Uterus (tissue), 4 donors: ENCODE data around the gene NYAP1. TPM values are rescaled to one million over a fixed set of nuclear protein-coding genes. Genes with fewer than 3 reads are reported as not detected.
"Not testable (repeated sequence)": the region's sequence is repeated elsewhere in the genome, so short reads cannot be mapped to it uniquely, and the experiment has no call there.

ENCODE experiments used
- DNase-seq, 2 donors: peaks; one replicate each; pipeline ENCODE4 v3.0.0-alpha.2; 2019 to 2020
- H3K27ac ChIP-seq, 2 donors: fragments of 200-600 bp; sonication (generic); 1 replicate in 1 of 2; 2 replicates in 1 of 2; pipeline ENCODE4 v1.5.1; 2016 to 2018
- H3K27me3 ChIP-seq, 2 donors: fragments of 200-600 bp; sonication (generic); one replicate each; pipeline ENCODE4 v1.5.1; 2018 to 2019; ENCODE audit warnings: control low read depth in 1 of 2
- H3K36me3 ChIP-seq, 2 donors: fragments of 200-600 bp; sonication (generic); one replicate each; pipeline ENCODE4 v1.5.1; 2019; ENCODE audit warnings: control low read depth in 1 of 2
- H3K4me1 ChIP-seq, 2 donors: fragments of 200-600 bp; sonication (generic); one replicate each; pipeline ENCODE4 v1.5.1; 2018 to 2019; ENCODE audit warnings: control low read depth in 1 of 2
- H3K4me3 ChIP-seq, 2 donors: fragments of 200-600 bp; sonication (generic); 1 replicate in 1 of 2; 2 replicates in 1 of 2; pipeline ENCODE4 v1.5.1; 2018 to 2019; ENCODE audit warnings: mild to moderate bottlenecking in 1 of 2
- H3K9me3 ChIP-seq, 2 donors: fragments of 200-600 bp; sonication (generic); one replicate each; pipeline ENCODE4 v1.5.1; 2019; ENCODE audit warnings: control low read depth in 1 of 2
- CTCF ChIP-seq, 4 experiments: fragments of 200-600 bp in 2 of 4; fragments of 450-650 bp in 2 of 4; sonication (generic) in 2 of 4; IDR thresholded peaks; one replicate each; pipeline ENCODE4 v1.5.1; 2016 to 2019; ENCODE audit warnings: antibody characterized with exemption in 4 of 4, mild to moderate bottlenecking in 2 of 4, moderate library complexity in 1 of 4
- POLR2A ChIP-seq, 2 donors: fragments of 450-650 bp; IDR thresholded peaks; one replicate each; pipeline ENCODE4 v1.6.1; 2016; ENCODE audit warnings: antibody characterized with exemption in 2 of 2, mild to moderate bottlenecking in 1 of 2, moderate library complexity in 1 of 2
- intact Hi-C: fragments of 100-400 bp; cut with DNase I; formaldehyde crosslinking; loops from one replicate; pipeline ENCODE4 v1.15.1; 2023; ENCODE audit warnings: low total_unique reads
- total RNA-seq, 4 donors: library from RNA; depleted of rRNA in 3 of 4; stranded (reverse); fragments of >200 nt in 3 of 4; gene quantifications; one replicate each; pipeline versions ENCODE4 v1.1.0 to v1.2.4, GENCODE V29; 2014 to 2023
- donor health status: DM: yes; HTN: yes; CAD: no.

Gene NYAP1
- total RNA-seq, 4 donors from 2014 or later: 0.29 to 6.5 (median 2.4) TPM

GRCh38 chr7:100493476-100494264 lies 9.9 kb downstream of the NYAP1 start:
- TF ChIP-seq CTCF (IDR thresholded peaks at IDR 0.05): no peak
- no peak for TF ChIP-seq POLR2A (IDR thresholded peaks at IDR 0.05)
- no peaks in the 10 kb centered on the region for H3K36me3 ChIP-seq
- H3K27ac ChIP-seq: peak overlapping the region; percentile 61 to 70
- H3K4me3 ChIP-seq: peak overlapping the region; percentile 13 to 21
- no peaks in the 10 kb centered on the region for H3K9me3 ChIP-seq
- no peaks in the 10 kb centered on the region for H3K4me1 ChIP-seq
- intact Hi-C loops: no loop called here
- no peaks in the 10 kb centered on the region for H3K27me3 ChIP-seq
- DNase-seq: peak in 1 of 2 donors; percentile 45

- Histone ChIP-seq H3K4me1 (no peaks in the 10 kb centered on the region), H3K4me3 (no peak overlapping the region), H3K27me3 (no peaks in the 10 kb centered on the region), H3K27ac (no peak overlapping the region), H3K36me3 (no peaks in the 10 kb centered on the region), H3K9me3 (no peaks in the 10 kb centered on the region)
- no peak for DNase-seq
- intact Hi-C loops: no loop called here
- TF ChIP-seq POLR2A (IDR thresholded peaks at IDR 0.05) (no peak), CTCF (IDR thresholded peaks at IDR 0.05) (no peak)
These were observed 12.8 kb downstream of the NYAP1 start for GRCh38 chr7:100496509-100496908.

DNA sequence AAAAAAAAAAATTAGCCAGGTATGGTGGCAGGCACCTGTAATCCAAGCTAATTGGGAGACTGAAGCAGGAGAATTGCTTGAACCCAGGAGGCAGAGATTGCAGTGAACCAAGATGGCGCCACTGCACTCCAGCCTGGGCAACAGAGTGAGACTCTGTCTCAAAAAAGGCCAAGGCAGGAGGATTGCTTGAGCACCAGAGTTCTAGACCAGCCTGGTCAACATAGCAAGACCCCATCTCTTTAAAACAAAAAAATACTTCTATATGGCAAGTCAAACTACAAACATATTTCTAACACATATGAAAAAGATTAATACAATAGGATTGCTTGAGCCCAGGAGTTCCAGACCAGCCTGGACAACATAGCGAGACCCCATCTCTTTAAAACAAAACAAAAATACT lies 17.0 kb downstream of the NYAP1 start:
- H3K4me1 ChIP-seq, H3K36me3 ChIP-seq, H3K27me3 ChIP-seq, H3K4me3 ChIP-seq, intact Hi-C loops, DNase-seq, H3K9me3 ChIP-seq: not testable (repeated sequence)
- peak overlapping the region in 1 of 2 donors; percentile 54 for H3K27ac ChIP-seq

DNA sequence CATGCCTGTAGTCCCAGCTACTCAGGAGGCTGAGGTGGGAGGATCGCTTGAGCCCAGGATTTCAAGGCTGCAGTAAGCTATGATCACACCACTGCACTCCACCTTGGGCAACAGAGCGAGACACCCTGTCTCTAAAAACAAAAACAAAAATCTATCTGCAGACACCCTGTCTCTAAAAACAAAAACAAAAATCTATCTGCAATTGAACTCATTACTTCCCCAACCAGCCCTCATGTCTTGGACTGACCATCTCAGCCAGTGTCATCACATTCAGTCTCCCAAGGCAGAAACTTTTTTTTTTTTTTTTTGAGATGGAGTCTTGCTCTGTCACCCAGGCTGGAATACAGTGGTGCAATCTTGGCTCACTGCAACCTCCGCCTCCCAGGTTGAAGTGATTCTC lies 20.3 kb downstream of the NYAP1 start:
- H3K4me3 ChIP-seq, intact Hi-C loops, H3K36me3 ChIP-seq, H3K27me3 ChIP-seq, DNase-seq, H3K4me1 ChIP-seq, H3K9me3 ChIP-seq: not testable (repeated sequence)
- H3K27ac ChIP-seq: peak overlapping the region; percentile 54 to 62

- no peaks in the 10 kb centered on the region for H3K27me3 ChIP-seq
- no peaks in the 10 kb centered on the region for H3K4me1 ChIP-seq
- no peaks in the 10 kb centered on the region for H3K36me3 ChIP-seq
- no peak overlapping the region for H3K4me3 ChIP-seq
- DNase-seq: no peak
- TF ChIP-seq CTCF (IDR thresholded peaks at IDR 0.05) (no peak), POLR2A (IDR thresholded peaks at IDR 0.05) (no peak)
- H3K9me3 ChIP-seq: no peaks in the 10 kb centered on the region
- intact Hi-C loops: no loop called here
- no peak overlapping the region for H3K27ac ChIP-seq
These were observed 21.3 kb downstream of the NYAP1 start for GRCh38 chr7:100504887-100505611.

DNA sequence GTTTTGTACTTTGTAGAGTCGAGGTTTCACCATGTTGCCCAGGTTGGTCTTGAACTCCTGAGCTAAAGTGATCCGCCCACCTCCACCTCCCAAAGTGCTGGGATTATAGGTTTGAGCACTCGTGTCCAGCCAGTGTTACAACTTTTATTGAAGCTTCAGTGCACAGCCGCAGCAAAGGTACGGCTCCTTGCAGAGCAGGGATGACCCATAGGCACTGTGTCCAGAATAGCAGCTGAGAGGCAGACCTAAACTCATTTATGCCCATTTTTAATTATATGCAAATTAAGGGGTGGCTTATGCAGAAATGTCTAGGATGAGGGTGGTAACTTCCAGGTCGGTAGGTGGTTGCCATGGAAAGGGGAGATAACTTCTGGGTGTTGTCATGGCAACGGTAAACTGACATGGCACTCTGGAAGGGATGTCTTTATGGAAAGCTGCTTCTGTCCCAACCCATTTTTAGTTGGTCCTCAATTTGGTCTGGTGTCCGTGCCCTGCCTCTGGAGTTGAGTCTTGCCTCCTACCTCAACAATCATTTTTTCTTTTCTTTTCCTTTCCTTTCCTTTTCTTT lies 22.7 kb downstream of the NYAP1 start:
- Histone ChIP-seq H3K27me3 (no peaks in the 10 kb centered on the region), H3K4me1 (no peaks in the 10 kb centered on the region), H3K9me3 (no peaks in the 10 kb centered on the region), H3K36me3 (no peaks in the 10 kb centered on the region), H3K4me3 (no peak overlapping the region), H3K27ac (no peak overlapping the region)
- intact Hi-C loops: no loop called here
- no peak for DNase-seq
- TF ChIP-seq CTCF (IDR thresholded peaks at IDR 0.05) (no peak), POLR2A (IDR thresholded peaks at IDR 0.05) (no peak)
